HL-60 (cell line): ENCODE data around the gene DHCR24.

ENCODE experiments used
- DNase-seq, 2 experiments: peaks; one replicate each; pipeline ENCODE4 v3.0.0-alpha.2; 2010 to 2020; ENCODE audit warnings: low read depth in 1 of 2, low spot score in 1 of 2
- H3K27ac ChIP-seq: fragments of 250-450 bp; sonication (Bioruptor Pico); replicated peaks from 2 replicates; pipeline ENCODE4 v1.5.1; 2020; ENCODE audit warnings: mild to moderate bottlenecking, moderate library complexity
- H3K27me3 ChIP-seq: fragments of 250-450 bp; sonication (Bioruptor Pico); 2 replicates; pipeline ENCODE4 v1.5.1; 2021; ENCODE audit warnings: mild to moderate bottlenecking, moderate library complexity; ENCODE audit not compliant: insufficient read depth, poor library complexity, severe bottlenecking
- H3K4me3 ChIP-seq: replicated peaks from 2 replicates; pipeline ENCODE4 v1.5.1; 2011; ENCODE audit warnings: mild to moderate bottlenecking, control low read depth, low read length; ENCODE audit not compliant: insufficient read depth
- CTCF ChIP-seq: IDR thresholded peaks from one replicate; pipeline ENCODE4 v1.5.1; 2011; ENCODE audit warnings: low read length, control low read depth, inconsistent platforms; ENCODE audit not compliant: insufficient read depth
- GABPA ChIP-seq: IDR thresholded peaks from 2 replicates; pipeline ENCODE4 v1.6.1; 2012; ENCODE audit warnings: low read depth
- POLR2AphosphoS5 ChIP-seq: IDR thresholded peaks from 2 replicates; pipeline ENCODE4 v1.6.1; 2012; ENCODE audit warnings: low read depth
- SPI1 ChIP-seq: IDR thresholded peaks from 2 replicates; pipeline ENCODE4 v1.6.1; 2012; ENCODE audit warnings: low read depth, mild to moderate bottlenecking, borderline replicate concordance
- TF ChIP-seq, protein P1 (sequence below): IDR thresholded peaks from 2 replicates; pipeline ENCODE4 v1.6.1; 2012; ENCODE audit warnings: low read depth; ENCODE audit not compliant: insufficient replicate concordance

DHCR24 gene

GRCh38 chr1:54825696-54826095 lies 61.3 kb downstream of the DHCR24 start:
- DNase-seq, result no peak
- Histone ChIP-seq H3K27me3 (no peaks in the 10 kb centered on the region), H3K27ac (no peak overlapping the region), H3K4me3 (no peak overlapping the region)
- TF ChIP-seq, protein P1, sequence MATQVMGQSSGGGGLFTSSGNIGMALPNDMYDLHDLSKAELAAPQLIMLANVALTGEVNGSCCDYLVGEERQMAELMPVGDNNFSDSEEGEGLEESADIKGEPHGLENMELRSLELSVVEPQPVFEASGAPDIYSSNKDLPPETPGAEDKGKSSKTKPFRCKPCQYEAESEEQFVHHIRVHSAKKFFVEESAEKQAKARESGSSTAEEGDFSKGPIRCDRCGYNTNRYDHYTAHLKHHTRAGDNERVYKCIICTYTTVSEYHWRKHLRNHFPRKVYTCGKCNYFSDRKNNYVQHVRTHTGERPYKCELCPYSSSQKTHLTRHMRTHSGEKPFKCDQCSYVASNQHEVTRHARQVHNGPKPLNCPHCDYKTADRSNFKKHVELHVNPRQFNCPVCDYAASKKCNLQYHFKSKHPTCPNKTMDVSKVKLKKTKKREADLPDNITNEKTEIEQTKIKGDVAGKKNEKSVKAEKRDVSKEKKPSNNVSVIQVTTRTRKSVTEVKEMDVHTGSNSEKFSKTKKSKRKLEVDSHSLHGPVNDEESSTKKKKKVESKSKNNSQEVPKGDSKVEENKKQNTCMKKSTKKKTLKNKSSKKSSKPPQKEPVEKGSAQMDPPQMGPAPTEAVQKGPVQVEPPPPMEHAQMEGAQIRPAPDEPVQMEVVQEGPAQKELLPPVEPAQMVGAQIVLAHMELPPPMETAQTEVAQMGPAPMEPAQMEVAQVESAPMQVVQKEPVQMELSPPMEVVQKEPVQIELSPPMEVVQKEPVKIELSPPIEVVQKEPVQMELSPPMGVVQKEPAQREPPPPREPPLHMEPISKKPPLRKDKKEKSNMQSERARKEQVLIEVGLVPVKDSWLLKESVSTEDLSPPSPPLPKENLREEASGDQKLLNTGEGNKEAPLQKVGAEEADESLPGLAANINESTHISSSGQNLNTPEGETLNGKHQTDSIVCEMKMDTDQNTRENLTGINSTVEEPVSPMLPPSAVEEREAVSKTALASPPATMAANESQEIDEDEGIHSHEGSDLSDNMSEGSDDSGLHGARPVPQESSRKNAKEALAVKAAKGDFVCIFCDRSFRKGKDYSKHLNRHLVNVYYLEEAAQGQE, result no peak
- TF ChIP-seq POLR2AphosphoS5 (no peak), CTCF (no peak), SPI1 (no peak), GABPA (no peak)

DNA sequence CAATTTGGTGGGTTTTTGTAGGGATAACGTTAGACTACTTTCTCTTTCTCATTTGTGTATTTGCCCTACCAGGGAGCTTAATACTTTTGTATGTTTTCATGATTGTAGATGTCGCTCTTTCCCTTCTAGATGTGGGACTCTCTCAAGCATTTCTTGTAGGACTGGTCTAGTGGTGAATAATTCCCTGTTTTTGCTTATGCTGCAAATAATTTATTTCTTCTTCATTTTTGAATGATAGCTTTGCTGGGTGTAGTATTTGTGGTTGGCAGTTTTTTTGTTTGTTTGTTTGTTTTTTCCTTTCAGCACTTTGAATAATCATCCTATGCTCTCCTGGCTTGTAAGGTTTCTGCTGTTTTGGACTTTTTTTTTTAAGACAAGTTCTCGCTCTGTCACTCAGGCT lies 63.3 kb downstream of the DHCR24 start:
- TF ChIP-seq GABPA, result no peak
- TF ChIP-seq, protein P1, result no peak
- no peak for TF ChIP-seq SPI1
- TF ChIP-seq CTCF, result no peak
- no peak for TF ChIP-seq POLR2AphosphoS5
- Histone ChIP-seq H3K4me3 (no peak overlapping the region), H3K27me3 (no peaks in the 10 kb centered on the region), H3K27ac (no peak overlapping the region)
- DNase-seq, result no peak

- no peak for TF ChIP-seq SPI1
- TF ChIP-seq, protein P1, result no peak
- TF ChIP-seq POLR2AphosphoS5, result no peak
- no peak for TF ChIP-seq GABPA
- no peak for TF ChIP-seq CTCF
- H3K4me3 ChIP-seq, result no peak overlapping the region
- no peak for DNase-seq
- H3K27ac ChIP-seq, result no peak overlapping the region
- no peaks in the 10 kb centered on the region for H3K27me3 ChIP-seq
Observed at GRCh38 chr1:54819733-54820132, 67.3 kb downstream of the DHCR24 start.
